H4 (cell line): ENCODE results near the gene ZFPM1. TPM values are rescaled to one million over a fixed set of nuclear protein-coding genes. Genes with fewer than 3 reads are reported as not detected.
"Not testable (repeated sequence)": the region's sequence is repeated elsewhere in the genome, so short reads cannot be mapped to it uniquely, and the experiment has no call there.

Experiments used
- DNase-seq: peaks from one replicate; pipeline ENCODE4 v3.0.0-alpha.2; 2015; ENCODE audit warnings: low spot score
- total RNA-seq: library from RNA; depleted of rRNA; stranded (reverse); fragments of >200 nt; shearing (Covaris generic); gene quantifications from 2 replicates; pipeline ENCODE4 v1.2.3, GENCODE V29; 2014; rRNA removed

ZFPM1 gene
- 0.29 and 0.86 TPM in 2 replicates for total RNA-seq

DNA sequence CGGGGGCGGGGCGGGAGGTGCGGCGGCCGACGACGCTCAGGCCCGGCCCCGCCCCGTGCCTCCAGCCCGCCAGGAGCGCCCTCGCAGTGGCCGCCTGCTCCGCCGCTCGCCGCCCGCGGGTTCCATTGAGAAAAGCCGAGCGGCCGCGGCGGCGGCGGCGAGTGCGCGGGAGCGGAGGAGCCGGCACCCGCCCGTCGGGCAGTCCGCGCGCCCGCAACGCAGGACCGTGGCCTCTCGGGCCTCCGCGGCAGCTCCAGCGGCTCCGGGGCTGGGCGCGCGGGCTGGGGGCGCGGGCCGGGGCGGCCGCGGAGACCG is at the start of gene ZFPM1:
TSS of gene ZFPM1 (plus strand) at position 64 of the 315 bp plus-strand sequence. CDS start 359 bp downstream, outside the sequence.
- no peak for DNase-seq

DNA sequence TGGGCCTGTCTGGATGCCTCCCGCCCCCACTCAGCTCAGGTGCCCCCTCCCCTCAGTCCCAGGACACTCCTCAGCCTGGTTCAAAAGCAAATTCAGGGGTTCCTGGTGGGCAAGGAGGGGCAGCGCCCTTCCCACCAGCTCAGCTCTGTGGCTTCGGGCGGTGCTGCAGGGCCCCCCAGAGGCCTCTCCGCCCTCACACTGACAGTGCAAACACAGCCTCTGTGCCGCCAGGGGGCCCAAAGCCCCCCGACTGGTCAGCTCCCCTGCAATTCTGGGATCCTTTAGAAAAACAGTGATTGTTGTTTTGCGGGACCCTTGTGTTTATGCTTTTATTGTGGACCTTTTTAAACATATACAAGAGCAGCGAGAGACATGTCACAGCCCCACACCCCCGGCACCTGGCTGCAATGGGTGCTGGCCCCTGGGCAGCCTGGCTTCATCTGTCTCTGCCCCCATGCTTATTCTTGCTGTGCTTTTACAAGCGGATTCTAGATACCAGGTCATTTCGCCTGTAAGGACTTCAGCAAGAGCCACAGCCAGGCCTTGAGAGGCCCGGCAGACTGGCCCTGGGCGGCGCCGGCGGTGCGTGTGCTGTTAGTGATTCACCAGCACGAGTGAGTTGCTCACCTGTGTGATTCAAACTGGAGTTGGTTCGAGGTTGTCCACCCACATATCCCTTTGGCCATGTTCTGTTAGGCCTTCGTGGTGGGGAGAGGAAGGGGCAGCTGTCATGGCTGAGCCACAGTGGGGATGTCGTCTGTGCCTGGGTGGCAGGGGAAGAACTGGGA is 49.1 kb upstream of the ZFPM1 start:
- DNase-seq: no peak

DNA sequence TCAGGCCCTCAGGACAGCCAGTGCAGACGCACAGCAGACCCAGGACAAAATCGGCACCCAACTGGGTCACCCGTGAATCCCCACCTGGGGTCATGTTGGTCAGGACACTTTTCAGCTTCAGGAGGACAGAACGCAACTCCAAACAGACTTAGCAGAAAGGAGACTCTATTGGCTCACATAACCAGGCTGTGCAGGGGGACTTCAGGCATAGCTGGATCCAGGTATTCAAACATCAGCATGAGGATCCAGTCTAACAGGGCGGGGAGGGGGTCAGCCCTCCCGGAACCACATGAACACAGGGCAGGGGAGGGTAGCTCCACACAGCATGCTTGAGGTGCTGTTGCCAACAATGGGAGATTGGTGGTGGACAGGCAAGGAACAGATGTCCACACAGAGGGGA is 48.3 kb upstream of the ZFPM1 start:
- DNase-seq: no peak

DNA sequence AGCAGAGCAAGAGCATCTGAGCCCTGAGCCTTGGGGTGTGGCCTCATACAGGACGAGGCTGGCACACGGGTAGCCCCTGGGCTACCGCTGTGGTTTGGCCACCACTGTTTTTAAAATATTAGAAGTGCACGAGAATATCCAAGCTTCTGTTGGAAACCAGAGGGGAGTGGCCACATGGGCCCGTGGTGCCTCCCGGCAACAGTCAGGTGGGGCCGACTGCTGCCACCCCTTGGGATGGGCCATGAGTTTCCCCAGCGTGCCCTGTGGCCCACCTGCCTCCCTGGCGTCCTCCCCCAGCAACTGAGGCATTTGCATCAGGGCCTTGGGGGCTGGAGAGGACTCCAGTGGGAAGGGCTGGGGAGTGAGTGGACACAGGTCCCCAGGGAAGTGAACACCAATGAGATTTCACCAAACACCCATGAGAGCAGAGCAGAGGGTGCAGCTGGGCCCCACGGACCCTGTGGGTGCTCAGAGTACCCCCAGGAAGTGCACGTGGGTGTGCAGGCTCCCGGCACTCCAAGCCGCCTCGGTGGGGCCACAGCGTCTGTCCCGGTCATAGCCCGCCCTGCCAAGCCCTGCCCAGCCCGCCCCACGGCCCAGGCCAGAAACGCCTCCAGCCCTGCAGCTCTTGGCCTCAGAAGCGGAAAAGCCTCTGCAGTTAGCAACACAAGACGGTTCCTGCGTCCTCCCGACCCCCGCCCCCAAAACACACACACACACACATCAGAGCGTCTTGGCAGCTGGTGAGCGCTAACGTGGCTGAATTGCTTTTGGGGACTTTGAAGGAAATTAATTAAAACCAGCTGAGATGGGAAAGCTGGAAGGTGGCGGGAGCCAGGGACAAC is 47.6 kb upstream of the ZFPM1 start:
- no peak for DNase-seq

DNA sequence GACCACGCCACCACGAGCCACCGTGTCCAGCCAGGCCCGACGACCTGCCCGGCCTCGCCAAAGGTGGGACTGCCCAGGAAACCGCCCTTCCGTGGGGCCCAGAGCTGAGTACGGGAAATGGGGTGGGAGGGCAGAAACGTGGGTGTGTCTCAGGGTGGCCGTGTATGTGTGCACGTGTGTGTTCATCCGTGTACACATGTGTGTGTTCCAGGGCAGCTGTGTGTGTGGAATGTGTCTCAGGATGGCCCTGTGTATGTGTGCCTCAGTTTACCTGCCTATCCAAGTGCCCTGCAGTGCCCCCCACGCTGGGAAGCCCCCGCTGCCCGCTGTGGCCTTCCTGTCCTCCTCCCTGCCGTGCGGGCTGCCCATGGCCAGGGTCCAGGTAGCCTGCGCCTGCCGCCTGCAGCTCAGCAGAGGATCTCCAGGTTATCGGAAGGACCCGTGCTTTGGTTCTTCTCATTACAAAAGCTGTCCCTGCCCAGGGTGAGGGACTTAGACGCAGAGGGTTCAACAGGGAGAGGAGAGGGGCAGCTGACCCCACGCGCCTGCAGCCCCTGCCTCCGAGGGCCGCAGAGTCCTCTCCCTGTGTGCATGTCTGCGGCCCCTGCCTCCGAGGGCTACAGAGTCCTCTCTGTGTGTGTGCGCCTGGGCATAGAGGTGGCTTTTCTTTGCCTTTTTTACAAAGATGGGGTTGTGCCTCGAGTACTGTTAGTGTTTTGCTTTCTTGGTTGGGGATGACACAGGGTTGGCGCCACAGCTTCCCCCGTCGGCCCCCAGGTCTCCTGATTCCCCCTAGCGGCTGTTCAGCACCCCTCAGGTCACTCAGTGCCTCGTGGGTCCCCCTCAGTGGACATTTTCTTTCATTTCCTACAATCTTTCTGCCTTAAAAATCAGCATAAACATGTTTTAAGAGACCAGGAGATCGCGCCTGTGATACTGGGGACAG is 46.7 kb upstream of the ZFPM1 start:
- no peak for DNase-seq

GRCh38 chr16:88407042-88407420 is 46.0 kb upstream of the ZFPM1 start:
- no peak for DNase-seq

- no peak for DNase-seq
Observed at GRCh38 chr16:88407807-88408206, 45.3 kb upstream of the ZFPM1 start.

DNA sequence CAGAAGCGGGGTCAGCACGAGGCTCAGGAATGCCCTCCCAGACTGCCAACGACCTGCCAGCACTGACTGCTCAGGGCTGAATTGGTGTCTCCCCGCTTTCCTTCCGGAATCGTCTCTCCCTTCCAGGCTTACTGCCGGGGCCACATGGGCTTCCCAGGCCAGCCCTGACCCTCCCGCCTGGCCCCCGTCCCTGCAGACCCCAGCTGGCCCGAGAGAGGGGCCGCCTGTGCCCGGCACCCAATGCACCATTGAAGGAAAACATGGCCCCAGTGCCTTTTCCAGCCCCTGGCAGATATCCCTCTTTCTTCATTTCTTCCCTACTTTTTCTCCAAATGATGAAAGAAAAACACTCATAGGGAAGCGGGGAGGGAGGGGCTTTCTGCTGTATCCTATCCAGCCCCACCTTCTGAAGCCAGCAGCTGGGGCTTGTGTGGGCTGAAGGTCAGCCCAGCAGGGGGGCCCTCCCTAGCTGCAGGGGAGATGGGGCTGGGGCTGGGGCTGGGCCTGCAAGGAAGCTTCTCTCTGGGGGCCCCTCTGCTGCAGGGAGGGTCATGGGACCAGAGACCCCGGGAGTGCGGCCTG is 44.4 kb upstream of the ZFPM1 start:
- DNase-seq: no peak

- no peak for DNase-seq
Observed at GRCh38 chr16:88409296-88410065, 43.6 kb upstream of the ZFPM1 start.

- DNase-seq: not testable (repeated sequence)
Observed at GRCh38 chr16:88410297-88410968, 42.6 kb upstream of the ZFPM1 start.

DNA sequence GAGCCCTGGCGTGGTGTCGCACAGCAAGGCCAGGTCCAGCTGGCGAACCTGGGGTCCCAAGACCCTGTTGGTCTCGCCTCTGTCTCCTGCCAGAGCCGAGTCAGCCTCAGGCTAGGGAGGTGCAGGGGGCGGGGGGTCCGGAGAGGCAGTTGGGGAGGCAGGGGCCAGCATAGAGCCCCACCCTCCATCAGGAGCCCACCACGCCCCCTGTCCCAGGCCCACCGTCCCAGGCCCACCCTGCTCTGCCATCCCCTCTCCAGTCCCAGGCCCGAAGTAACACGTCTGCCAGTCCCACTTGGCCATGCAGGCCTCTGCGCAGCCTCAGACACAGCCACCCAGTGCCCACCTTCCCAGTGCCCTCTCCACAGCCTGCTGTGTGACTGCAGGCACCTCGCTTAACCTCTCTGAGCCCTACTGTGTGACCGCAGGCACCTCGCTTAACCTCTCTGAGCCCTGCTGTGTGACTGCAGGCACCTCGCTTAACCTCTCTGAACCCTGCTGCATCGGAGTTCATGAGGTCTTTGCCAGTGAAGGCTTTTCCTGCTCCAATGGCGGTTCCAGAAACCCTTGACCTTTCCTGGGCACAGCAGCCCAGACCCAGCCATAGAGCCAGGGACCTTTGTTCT is 41.0 kb upstream of the ZFPM1 start:
- DNase-seq: no peak

- no peak for DNase-seq
Observed at GRCh38 chr16:88412766-88413165, 40.3 kb upstream of the ZFPM1 start.

GRCh38 chr16:88413231-88413630 is 39.8 kb upstream of the ZFPM1 start:
- no peak for DNase-seq

GRCh38 chr16:88413631-88414030 is 39.4 kb upstream of the ZFPM1 start:
- DNase-seq: no peak

DNA sequence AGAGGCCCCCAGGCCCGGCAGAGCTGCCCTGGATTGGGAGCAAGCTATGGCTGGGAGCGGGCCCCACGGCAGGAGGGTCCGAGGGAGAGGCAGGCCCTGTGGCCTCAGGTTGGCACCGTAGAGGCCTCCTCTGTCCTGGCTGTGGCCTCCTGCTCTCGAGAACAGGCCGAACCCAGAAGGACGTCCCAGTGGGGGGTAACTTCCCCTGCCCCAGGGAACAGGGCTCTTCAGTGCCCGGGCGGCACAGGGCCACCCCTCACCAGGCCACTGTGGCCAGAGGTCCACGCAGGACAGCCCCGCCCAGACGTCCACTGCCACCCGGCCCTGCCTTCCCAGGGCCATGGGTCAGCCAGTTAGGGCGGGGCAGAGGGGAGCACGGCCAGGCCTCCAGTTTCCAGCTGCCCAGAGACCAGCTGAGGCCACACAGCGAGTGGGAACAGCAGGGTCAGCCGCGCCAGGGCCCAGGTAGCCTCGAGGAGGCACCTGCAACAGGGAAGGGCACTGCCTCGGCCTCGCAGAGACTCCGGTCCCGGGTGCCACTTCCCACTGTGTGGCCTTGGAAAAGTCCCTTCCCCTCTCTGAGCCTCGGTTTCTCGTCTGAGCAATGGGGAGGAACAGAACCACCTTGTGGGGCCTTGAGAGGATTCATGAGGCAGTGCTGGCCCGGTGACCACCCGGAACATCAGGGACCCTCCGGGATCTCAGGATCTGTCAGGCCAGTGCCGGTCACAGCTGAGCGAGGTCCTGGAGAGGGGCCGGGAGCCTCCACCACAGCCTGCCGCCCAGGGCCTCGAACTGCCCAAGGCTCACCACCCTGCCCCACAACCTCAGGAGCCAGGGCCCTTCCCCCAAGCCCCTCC is 38.3 kb upstream of the ZFPM1 start:
- no peak for DNase-seq

DNA sequence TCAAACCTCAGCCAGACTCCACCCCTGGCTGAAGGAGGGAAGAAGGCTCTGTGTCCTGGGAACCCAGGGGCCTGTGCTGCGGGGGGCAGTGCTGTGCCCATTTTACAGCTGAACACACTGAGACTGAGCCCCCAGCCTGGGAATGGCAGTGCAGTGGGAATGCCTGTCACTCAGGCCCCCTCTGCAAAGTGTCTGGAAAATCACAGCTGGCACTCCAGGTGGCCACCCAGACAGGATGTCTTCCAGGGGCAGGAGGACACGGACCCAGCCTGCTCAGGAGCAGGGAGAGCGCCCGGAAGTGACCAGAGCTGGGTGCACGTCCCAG is 37.7 kb upstream of the ZFPM1 start:
- no peak for DNase-seq

- no peak for DNase-seq
Observed at GRCh38 chr16:88415713-88416323, 37.3 kb upstream of the ZFPM1 start.

GRCh38 chr16:88416686-88417085 is 36.4 kb upstream of the ZFPM1 start:
- DNase-seq: no peak
